GM19397 (cell line): ENCODE results near the gene NINJ2.

ENCODE experiments used
- ATAC-seq: cut with Tn5 transposase; IDR thresholded peaks from one replicate; pipeline ENCODE4 v1.9.1; 2021; ENCODE audit warnings: mild to moderate bottlenecking, moderate library complexity; ENCODE audit not compliant: unreplicated experiment

The NINJ2 gene

GRCh38 chr12:571795-572531 lies 91.3 kb downstream of the NINJ2 start:
- no peak for ATAC-seq

- no peak for ATAC-seq
Observed at GRCh38 chr12:570921-571794, 92.1 kb downstream of the NINJ2 start.

- no peak for ATAC-seq
Observed at GRCh38 chr12:570435-570920, 92.8 kb downstream of the NINJ2 start.

GRCh38 chr12:569803-570434 lies 93.3 kb downstream of the NINJ2 start:
- ATAC-seq, result peak; percentile 71

GRCh38 chr12:569091-569676 lies 94.1 kb downstream of the NINJ2 start:
- no peak for ATAC-seq

- no peak for ATAC-seq
Observed at GRCh38 chr12:568486-568885, 94.8 kb downstream of the NINJ2 start.

- ATAC-seq, result no peak
Observed at GRCh38 chr12:565589-566105, 97.6 kb downstream of the NINJ2 start.

GRCh38 chr12:565161-565560 lies 98.1 kb downstream of the NINJ2 start:
- ATAC-seq, result no peak

GRCh38 chr12:563787-564298 lies 99.4 kb downstream of the NINJ2 start:
- no peak for ATAC-seq

GRCh38 chr12:563250-563781 lies 99.9 kb downstream of the NINJ2 start:
- ATAC-seq, result no peak

GRCh38 chr12:562634-563033 lies 100.6 kb downstream of the NINJ2 start:
- no peak for ATAC-seq

GRCh38 chr12:561908-562593 lies 101.2 kb downstream of the NINJ2 start:
- no peak for ATAC-seq

- no peak for ATAC-seq
Observed at GRCh38 chr12:561391-561705, 101.9 kb downstream of the NINJ2 start.

- ATAC-seq, result no peak
Observed at GRCh38 chr12:560691-561390, 102.4 kb downstream of the NINJ2 start.

- no peak for ATAC-seq
Observed at GRCh38 chr12:559906-560455, 103.3 kb downstream of the NINJ2 start.

- ATAC-seq, result no peak
Observed at GRCh38 chr12:559208-559905, 103.9 kb downstream of the NINJ2 start.

GRCh38 chr12:558580-558979 lies 104.7 kb downstream of the NINJ2 start:
- ATAC-seq, result no peak

GRCh38 chr12:556498-556897 lies 106.7 kb downstream of the NINJ2 start:
- ATAC-seq, result no peak

- ATAC-seq, result no peak
Observed at GRCh38 chr12:554001-554285, 109.3 kb downstream of the NINJ2 start.
